Activated T-helper 17 cell treated with anti-CD3 and anti-CD28 coated beads, Interleukin-2, amount 50 U/mL, for 72 hours (primary cell): ENCODE results near the gene WDR43. TPM values are rescaled to one million over a fixed set of nuclear protein-coding genes. Genes with fewer than 3 reads are reported as not detected.

ENCODE experiments used
- ATAC-seq: fragments of 150-1000 bp; cut with Tn5 transposase; replicated peaks from 2 replicates; pipeline ENCODE4 v1.10.0; 2021; ENCODE audit warnings: mild to moderate bottlenecking, moderate library complexity
- H3K27ac Mint-ChIP-seq: one replicate; pipeline ENCODE4 v1.8.0; 2022; ENCODE audit warnings: mixed read lengths
- H3K27me3 Mint-ChIP-seq: one replicate; pipeline ENCODE4 v1.8.0; 2022; ENCODE audit warnings: mixed read lengths
- H3K36me3 Mint-ChIP-seq: one replicate; pipeline ENCODE4 v1.8.0; 2022; ENCODE audit warnings: low read depth, mild to moderate bottlenecking, mixed read lengths
- H3K4me1 Mint-ChIP-seq: one replicate; pipeline ENCODE4 v1.8.0; 2022; ENCODE audit warnings: mixed read lengths
- H3K4me3 Mint-ChIP-seq: one replicate; pipeline ENCODE4 v1.8.0; 2022; ENCODE audit warnings: mild to moderate bottlenecking, mixed read lengths
- H3K9me3 Mint-ChIP-seq: one replicate; pipeline ENCODE4 v1.8.0; 2022; ENCODE audit warnings: mixed read lengths
- total RNA-seq, 2 donors: library from RNA; stranded (reverse); gene quantifications; one replicate each; pipeline ENCODE4 v1.2.3, GENCODE V29; 2022

WDR43 gene
- total RNA-seq, 2 donors from 2014 or later = 63.7 to 146 TPM

DNA sequence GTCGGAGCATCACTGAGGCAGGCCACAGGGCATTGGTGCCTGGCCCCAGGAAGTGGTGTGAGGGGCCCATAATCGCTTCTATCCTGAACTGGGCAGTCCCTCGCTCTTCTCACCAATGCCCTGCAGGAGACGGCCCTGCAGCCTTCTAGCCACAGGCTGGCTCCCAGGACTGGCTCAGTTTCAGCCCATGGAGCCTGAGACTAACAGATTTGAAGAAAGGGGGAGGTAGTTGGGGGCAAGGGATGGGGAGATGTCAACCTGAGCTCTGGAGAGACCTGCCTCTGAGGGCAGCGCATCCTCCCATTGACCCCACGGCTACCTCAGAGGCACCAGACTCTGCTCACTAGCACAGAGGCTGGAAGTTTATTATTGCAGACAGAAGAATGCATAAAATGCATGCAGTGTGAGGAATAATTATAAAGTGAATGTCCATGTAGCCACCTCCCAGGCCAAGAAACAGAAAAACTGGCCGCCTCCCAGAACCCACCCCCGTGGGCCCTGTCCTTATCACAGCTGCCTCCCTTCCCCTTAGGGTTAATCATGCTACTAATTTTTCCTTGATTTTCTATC is 88.0 kb downstream of the WDR43 start:
- no peak overlapping the region for H3K27ac Mint-ChIP-seq
- peaks cover 4% of the 10 kb centered on the region for H3K4me1 Mint-ChIP-seq
- no peak for ATAC-seq
- no peaks in the 10 kb centered on the region for H3K27me3 Mint-ChIP-seq
- no peaks in the 10 kb centered on the region for H3K36me3 Mint-ChIP-seq
- no peak overlapping the region for H3K4me3 Mint-ChIP-seq
- H3K9me3 Mint-ChIP-seq = no peaks in the 10 kb centered on the region

DNA sequence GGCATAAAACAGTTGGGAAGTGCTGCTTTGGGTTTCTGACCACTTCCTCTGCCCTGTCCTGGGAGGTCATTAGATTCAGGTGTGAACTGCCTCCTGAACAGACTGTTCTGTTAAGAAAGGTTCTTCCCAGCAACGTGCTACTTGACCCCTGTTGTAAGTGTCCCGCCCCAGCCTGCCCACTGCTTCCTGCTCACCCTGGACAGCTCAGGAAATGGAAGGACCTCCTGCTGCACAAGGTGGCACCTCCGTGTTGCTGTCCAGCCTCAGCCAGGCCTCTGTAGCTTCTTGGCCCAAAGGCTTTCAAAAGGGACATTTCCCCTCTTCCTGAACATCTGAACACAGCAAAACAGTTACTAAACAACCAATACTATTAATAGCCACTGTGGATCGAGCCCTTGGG is 92.0 kb downstream of the WDR43 start:
- no peak for ATAC-seq
- no peak overlapping the region for H3K4me3 Mint-ChIP-seq
- no peaks in the 10 kb centered on the region for H3K36me3 Mint-ChIP-seq
- peaks cover 4% of the 10 kb centered on the region for H3K4me1 Mint-ChIP-seq
- no peaks in the 10 kb centered on the region for H3K27me3 Mint-ChIP-seq
- no peaks in the 10 kb centered on the region for H3K9me3 Mint-ChIP-seq
- no peak overlapping the region for H3K27ac Mint-ChIP-seq

DNA sequence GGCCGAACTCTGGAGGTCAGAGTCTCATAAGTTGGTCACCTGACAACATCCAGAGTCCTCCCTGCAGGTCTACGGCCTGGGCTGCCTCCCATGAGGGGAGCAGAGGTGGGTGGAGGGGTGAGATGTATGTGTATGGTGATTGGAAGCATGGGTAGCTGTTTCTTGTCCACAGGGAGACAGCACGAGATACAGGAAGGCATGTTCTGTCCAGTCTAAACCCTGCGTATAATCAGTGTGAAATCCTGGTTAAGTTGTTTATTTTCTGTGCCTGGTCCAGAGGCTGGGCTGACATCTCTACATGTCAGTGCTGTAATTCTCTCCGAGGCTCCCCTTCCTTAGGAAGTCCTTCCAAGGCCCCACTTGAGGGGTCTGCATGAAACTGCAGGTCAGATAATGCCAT is 95.5 kb downstream of the WDR43 start:
- no peaks in the 10 kb centered on the region for H3K36me3 Mint-ChIP-seq
- no peaks in the 10 kb centered on the region for H3K9me3 Mint-ChIP-seq
- H3K27me3 Mint-ChIP-seq = no peaks in the 10 kb centered on the region
- no peak overlapping the region for H3K4me3 Mint-ChIP-seq
- no peaks in the 10 kb centered on the region for H3K4me1 Mint-ChIP-seq
- no peak overlapping the region for H3K27ac Mint-ChIP-seq
- no peak for ATAC-seq

DNA sequence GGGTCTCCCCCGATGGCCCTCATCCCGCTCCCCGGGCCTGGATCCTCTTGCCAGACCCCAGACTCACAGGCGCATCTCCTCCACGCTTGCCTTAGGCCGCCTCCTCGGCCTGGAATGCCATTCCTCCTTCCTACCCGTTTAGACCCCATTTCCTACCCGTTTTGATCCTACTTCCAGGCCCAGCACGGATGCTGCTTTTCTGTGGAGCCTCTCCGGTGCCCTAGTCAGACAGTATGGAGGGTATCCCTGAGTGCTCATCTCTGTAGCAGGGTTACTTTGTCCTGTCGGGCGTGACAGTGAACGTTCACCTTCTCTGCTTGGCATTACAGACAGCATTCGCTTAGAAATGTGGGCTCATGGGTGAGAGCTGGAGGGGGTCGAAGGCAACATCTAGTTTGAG is 96.0 kb downstream of the WDR43 start:
- H3K9me3 Mint-ChIP-seq = no peaks in the 10 kb centered on the region
- H3K4me1 Mint-ChIP-seq = no peaks in the 10 kb centered on the region
- no peaks in the 10 kb centered on the region for H3K27me3 Mint-ChIP-seq
- no peaks in the 10 kb centered on the region for H3K36me3 Mint-ChIP-seq
- ATAC-seq = no peak
- H3K4me3 Mint-ChIP-seq = no peak overlapping the region
- H3K27ac Mint-ChIP-seq = no peak overlapping the region

DNA sequence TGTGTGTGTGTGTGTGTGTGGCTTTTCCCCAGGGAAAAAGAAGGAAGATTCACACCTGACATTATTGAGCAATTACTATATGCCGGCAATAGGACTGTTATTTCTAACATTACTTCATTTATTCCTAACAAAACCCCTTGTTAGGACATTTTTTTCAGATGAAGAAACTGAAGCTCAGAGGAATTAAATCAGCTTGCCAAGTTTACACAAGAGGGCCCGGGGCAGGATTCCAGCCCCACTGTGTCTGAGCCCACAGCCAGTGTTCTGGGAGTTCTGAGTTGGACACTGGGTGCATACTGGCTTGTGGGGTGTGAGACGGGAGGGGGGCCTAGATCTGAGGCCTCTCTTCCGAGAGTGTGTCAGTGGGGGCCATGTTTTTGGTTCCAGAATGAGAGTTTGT is 96.6 kb downstream of the WDR43 start:
- Mint-ChIP-seq H3K36me3 (no peaks in the 10 kb centered on the region), H3K4me1 (no peaks in the 10 kb centered on the region), H3K4me3 (no peak overlapping the region), H3K9me3 (no peaks in the 10 kb centered on the region), H3K27me3 (no peaks in the 10 kb centered on the region), H3K27ac (no peak overlapping the region)
- no peak for ATAC-seq

- Mint-ChIP-seq H3K27ac (no peak overlapping the region), H3K27me3 (no peaks in the 10 kb centered on the region), H3K36me3 (no peaks in the 10 kb centered on the region), H3K4me1 (no peaks in the 10 kb centered on the region), H3K4me3 (no peak overlapping the region), H3K9me3 (no peaks in the 10 kb centered on the region)
- ATAC-seq = no peak
Measured at GRCh38 chr2:28991460-28991859, 97.0 kb downstream of the WDR43 start.

DNA sequence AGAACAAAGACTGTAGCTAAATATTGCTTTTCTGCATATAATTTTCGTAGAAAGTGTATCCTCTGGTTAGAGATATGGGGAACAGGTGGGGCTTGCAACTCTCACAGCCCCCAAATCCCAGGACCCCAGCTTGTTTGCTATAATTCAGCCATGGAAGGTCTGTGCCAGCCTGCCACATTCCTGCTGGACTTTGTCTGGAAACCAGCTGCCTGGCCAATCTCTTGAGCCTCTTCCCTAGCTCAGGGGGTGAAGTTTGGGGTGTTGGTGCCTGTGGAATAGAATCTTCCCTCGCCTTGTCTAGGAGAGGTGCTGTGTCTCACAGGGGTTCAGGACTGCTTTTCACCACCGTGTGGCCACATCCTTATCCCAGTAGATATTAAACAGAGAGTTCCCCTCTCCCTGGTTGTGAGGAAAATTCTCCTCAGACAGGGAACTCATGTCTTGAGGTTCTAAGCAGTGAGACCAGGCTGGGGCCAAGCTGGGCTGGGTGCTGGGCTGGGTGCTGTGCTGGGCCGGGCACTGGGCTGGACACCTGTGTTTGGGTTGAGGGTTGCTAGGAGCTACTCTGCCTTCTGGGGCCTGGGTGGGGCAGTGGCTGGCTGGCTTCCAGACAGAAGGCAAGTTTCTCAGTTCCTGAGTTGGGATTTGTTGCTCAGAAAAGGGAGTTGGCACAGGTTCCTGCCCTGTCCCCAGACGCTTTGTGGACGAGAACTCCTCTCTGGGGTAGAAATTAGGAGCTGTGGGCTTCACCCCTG is 98.9 kb downstream of the WDR43 start:
- no peaks in the 10 kb centered on the region for H3K36me3 Mint-ChIP-seq
- no peaks in the 10 kb centered on the region for H3K27me3 Mint-ChIP-seq
- H3K27ac Mint-ChIP-seq = no peak overlapping the region
- ATAC-seq = no peak
- H3K4me1 Mint-ChIP-seq = peaks cover 5% of the 10 kb centered on the region
- H3K9me3 Mint-ChIP-seq = no peaks in the 10 kb centered on the region
- no peak overlapping the region for H3K4me3 Mint-ChIP-seq

DNA sequence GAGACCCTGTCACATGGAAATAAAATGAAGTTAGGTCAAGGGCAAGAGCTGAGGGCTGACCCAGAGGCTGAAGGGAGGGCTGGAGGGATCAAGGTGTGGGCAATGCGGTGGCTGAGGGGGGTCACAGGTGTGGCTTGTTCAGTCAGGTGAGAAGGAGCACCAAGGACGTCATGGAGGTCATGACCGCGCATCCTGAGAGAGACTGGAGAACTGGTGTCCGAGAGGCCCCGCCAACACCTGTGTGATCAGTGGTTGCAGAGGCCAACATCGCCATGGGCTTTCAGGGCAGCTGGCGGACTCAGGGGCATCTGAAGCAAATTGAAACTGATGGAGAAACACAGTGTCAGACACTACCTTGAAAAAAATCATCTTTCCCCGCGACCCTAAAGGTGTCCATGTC is 99.6 kb downstream of the WDR43 start:
- H3K27ac Mint-ChIP-seq = no peak overlapping the region
- peaks cover 5% of the 10 kb centered on the region for H3K4me1 Mint-ChIP-seq
- no peak overlapping the region for H3K4me3 Mint-ChIP-seq
- no peaks in the 10 kb centered on the region for H3K27me3 Mint-ChIP-seq
- H3K9me3 Mint-ChIP-seq = no peaks in the 10 kb centered on the region
- no peak for ATAC-seq
- no peaks in the 10 kb centered on the region for H3K36me3 Mint-ChIP-seq

GRCh38 chr2:28994679-28995078 is 100.2 kb downstream of the WDR43 start:
- Mint-ChIP-seq H3K27me3 (no peaks in the 10 kb centered on the region), H3K27ac (no peak overlapping the region), H3K9me3 (no peaks in the 10 kb centered on the region), H3K4me1 (peaks cover 5% of the 10 kb centered on the region), H3K4me3 (no peak overlapping the region), H3K36me3 (no peaks in the 10 kb centered on the region)
- no peak for ATAC-seq

DNA sequence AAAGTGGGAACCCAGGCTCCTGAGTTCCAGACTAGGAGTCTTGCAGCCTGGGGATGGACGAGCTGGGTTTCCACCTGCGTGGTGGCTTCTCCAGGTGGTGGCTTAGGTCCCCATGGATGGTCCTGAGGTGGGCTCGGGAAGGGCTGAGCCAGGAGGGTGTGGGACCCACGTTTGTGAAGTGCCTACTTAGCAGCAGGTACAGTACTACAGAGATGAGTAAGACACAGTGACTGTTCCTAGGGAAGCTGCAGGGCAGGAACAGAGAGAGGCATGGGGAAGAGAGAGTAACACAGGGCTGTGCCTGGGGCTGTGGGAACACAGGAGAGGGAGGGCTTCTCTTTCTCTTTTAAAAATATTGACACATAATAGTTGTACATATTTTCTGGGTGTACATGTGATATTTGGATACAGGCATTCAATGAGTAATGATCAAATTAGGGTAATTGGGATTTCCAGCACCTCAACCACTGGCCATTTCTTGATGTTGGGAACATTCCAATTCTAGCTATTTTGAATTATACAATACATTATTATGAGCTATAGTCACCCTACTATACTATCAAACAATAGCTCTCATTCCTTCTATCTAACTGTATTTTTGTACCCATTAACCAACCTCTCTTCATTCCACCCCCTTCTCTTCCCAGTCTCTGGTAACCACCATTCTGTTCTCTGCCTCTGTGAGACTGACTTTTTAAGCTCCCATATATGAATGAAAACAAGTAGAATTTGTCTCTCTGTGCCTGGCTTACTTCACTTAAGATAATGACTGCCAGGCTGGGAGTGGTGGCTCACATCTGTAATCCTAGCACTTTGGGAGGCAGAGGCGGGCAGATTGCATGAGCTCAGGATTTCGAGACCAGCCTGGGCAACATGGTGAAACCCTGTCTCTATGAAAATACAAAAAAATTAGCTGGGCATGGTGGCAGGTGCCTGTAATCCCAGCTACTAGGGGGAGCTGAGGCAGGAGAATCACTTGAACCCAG is 101.6 kb downstream of the WDR43 start:
- Mint-ChIP-seq H3K36me3 (no peaks in the 10 kb centered on the region), H3K4me1 (peaks cover 14% of the 10 kb centered on the region), H3K4me3 (no peak overlapping the region), H3K27ac (no peak overlapping the region), H3K27me3 (no peaks in the 10 kb centered on the region), H3K9me3 (no peaks in the 10 kb centered on the region)
- no peak for ATAC-seq

- H3K4me3 Mint-ChIP-seq = no peak overlapping the region
- ATAC-seq = no peak
- H3K27me3 Mint-ChIP-seq = no peaks in the 10 kb centered on the region
- no peaks in the 10 kb centered on the region for H3K36me3 Mint-ChIP-seq
- peak overlapping the region; percentile 15 for H3K27ac Mint-ChIP-seq
- peaks cover 14% of the 10 kb centered on the region for H3K4me1 Mint-ChIP-seq
- H3K9me3 Mint-ChIP-seq = no peaks in the 10 kb centered on the region
Measured at GRCh38 chr2:28997237-28997846, 102.9 kb downstream of the WDR43 start.

Other genes starting within 250 kb of the WDR43 start
- gene PPP1CB, start 142.8 kb upstream of the WDR43 start, total RNA-seq = 100 to 1,000 TPM; 207 to 227 TPM
- 1 to 10 TPM; 2.1 to 3.3 TPM for gene SPDYA, start 83.8 kb upstream of the WDR43 start, total RNA-seq
- 10 to 100 TPM; 14.7 to 20.0 TPM for gene TRMT61B, start 24.4 kb upstream of the WDR43 start, total RNA-seq
- 1 to 10 TPM; 3.0 to 4.3 TPM for gene TOGARAM2, start 86.6 kb downstream of the WDR43 start, total RNA-seq
- gene PCARE, start 179.9 kb downstream of the WDR43 start, total RNA-seq = not detected
- 10 to 100 TPM; 23.3 to 24.5 TPM for gene CLIP4, start 220.7 kb downstream of the WDR43 start, total RNA-seq